Stimulated activated CD8-positive, alpha-beta memory T cell treated with anti-CD3 and anti-CD28 coated beads, Interleukin-2, amount 100 ng/mL, for 48 hours (primary cell): ENCODE results near the gene HTR1E.
"Not testable (repeated sequence)": the region's sequence is repeated elsewhere in the genome, so short reads cannot be mapped to it uniquely, and the experiment has no call there.

Experiments used
- DNase-seq, 2 donors: peaks; one replicate each; pipeline ENCODE4 v3.0.0-alpha.2; 2020; ENCODE audit warnings: low read depth in 2 of 2

Gene HTR1E

DNA sequence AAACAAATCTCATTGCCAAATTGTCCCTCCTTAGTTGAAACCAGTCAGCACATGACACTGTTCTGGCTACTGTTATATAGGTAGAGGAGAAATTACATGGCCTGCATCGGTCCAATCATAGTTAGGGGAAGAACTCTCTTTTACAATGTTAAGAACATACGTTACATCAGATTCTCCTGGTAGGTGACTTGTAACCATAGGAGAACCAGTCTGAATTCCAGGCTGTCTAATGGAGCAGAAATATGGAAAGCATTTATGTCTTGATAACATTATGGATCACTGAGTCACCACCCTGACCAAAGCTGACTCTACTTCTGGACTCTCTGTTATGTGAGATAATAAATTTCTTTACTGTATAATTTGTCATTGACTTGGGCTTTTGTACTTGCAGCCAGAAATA is 40.9 kb downstream of the HTR1E start:
- DNase-seq, result no peak

DNA sequence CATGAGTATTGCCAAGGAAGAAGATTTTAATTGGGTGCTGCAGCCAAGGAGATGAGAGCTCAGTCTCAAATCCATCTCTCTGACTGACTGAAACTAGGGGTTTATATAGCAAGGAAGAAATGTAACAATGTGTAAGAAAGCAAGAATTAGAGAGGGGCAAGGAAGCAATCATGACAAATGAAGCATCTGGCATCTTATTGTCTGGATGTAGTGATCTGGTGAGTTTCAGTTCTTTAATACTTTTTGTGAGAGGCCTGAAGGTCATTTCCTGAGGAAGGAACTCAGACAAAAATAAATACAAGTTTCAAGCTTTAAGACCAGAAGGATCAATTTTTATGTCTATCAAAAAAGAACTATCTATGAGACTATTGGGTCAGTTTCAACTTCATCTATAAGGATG is 64.2 kb downstream of the HTR1E start:
- no peak for DNase-seq

DNA sequence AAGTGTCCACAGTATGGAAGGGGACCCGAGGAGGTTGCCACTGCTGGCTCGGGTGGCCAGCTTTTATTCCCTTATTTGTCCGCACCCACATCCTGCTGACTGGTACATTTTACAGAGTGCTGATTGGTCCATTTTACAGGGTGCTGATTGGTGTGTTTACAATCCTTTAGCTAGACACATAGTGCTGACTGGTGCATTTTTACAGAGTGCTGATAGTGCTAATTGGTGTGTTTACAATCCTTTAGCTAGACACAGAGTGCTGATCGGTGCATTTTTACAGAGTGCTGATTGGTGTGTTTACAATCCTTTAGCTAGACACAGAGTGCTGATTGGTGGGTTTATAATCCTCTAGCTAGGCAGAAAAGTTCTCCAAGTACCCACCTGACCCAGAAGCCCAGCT is 65.1 kb downstream of the HTR1E start:
- DNase-seq, result not testable (repeated sequence)

DNA sequence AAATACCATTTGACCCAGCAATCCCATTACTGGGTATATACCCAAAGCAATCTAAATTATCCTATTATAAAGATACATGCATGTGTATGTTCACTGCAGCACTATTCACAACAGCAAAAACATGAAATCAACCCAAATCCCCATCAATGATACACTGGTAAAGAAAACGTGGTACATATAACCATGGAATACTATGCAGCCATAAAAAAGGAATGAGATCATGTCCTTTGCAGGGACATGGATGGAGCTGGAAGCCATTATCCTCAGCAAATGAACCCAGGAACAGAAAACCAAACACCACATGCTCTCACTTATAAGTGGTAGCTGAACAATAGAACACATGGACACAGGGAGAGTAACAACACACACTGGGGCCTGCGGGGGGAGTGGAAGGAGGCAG is 69.2 kb downstream of the HTR1E start:
- DNase-seq, result not testable (repeated sequence)

DNA sequence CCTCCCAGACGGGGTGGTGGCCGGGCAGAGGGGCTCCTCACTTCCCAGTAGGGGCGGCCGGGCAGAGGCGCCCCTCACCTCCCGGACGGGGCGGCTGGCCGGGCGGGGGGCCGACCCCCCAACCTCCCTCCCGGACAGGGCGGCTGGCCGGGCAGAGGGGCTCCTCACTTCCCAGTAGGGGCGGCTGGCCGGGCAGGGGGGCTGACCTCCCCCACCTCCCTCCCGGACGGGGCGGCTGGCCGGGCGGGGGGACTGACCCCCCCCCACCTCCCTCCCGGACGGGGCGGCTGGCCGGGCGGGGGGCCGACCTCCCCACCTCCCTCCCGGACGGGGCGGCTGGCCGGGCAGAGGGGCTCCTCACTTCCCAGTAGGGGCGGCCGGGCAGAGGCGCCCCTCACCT is 72.3 kb downstream of the HTR1E start:
- DNase-seq, result not testable (repeated sequence)

DNA sequence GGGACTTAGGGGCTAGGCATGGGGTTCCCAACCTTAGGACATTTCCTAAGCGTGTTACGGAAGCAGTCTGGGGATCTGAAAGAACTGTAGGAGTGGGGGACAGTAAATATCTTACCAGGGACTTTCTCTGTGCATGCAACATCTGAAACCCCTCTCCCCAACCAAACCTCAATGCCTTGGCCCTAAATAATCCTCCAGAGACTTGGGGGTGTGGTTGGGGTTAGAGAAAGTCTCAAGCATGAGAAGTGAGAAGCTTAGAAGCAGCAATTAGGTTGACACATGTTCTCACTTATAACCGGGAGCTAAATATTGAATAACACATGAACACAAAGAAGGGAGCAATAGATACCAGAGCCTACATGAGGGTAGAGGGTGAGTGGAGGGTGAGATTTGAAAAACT is 74.7 kb downstream of the HTR1E start:
- DNase-seq, result no peak

DNA sequence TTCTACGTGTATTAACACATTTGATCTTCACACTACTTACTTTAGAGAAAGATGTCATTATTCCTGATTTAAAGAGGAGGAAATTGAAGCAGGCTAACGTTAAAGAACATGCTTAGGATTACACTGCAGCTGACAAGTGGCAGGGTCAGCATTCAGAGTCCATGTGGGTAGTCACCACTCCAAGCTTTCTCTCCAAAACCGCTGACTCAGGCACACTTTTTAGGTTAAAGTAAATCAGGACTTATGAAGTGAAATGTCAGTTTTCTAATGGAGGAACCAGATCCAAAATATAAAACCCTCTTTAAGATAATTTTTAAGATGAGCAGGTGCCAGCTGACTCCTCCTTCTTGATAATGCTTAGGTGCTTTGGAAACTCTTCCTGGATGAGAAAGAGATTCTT is 75.4 kb downstream of the HTR1E start:
- DNase-seq, result no peak

DNA sequence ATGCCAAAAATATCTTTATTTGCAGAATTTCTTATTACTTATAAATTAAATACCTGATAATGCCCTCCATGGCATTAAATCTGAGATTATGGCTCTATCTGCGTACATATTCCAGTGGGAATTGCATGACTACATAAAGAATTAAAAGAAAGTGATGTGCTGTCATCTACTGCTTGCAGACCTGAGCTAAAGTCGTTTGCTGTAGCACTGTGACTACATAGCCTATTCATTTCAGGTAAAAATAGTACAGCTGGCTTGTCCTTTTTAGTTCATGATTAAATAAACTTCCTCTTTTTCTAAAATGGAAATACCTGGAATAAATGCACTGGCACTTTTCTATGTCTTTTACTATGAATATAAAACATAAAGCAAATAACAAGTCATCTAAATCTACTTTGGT is 79.4 kb downstream of the HTR1E start:
- no peak for DNase-seq

DNA sequence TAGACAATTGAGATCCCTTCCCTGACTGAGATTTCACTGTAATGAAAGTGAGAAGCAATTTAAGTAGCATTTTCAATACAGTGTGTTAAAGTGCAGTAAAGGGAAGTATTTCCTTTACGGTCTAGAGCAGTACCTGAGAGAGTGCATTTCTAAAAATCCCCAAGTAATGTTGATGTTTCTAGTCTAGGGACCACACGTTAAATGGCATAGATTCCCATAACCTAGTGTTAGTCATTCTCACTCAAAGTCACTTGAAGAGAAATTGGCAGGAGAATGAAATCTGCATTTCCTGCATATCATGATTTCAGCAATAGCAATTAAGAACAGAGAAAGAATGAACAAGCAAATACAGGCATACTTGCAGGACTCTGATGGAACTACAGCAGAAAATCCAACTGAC is 89.7 kb downstream of the HTR1E start:
- no peak for DNase-seq

DNA sequence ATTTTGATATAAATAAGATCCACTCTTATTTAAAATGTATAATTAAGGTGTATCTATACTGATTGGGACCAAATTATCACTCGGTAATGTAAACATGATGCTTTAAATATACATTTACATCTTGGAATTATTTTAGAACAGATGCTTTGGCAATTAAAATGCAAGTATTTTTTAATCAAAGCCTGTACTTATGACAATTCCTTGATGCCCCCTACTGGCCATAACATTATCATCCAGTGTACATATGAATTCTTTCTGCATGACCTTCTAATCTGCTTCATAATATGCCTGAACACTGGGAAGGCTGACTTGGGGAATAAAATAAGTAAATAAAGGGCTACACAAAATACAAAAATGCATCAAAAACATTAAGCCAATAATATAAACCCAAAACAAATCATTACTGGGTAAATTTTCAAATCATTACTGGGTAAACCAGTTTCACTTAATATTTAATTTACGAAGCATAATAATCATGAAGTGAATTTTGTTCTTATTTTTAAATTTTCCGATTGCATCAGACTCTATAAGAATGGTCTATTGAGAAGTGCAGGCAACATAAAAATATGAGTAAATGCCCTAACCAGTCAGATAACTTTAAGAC is 92.5 kb downstream of the HTR1E start:
- no peak for DNase-seq

DNA sequence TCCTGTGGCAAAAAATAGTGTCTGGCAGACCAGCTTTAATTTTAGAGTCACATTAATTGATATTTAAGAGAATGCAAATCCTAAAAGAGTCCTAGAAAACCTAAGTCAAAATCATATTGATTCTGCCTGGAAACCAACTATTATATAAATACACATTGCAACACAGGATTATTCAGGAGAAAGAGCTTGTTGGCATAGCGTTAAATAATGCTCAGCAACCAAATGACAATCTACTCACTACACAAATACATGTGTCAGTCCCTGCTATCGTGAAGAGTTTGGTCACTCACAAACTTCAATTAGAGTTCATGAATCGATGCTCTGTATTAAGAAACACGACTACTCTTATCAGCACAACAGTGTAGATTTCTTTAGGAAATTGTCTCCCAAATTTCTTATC is 103.4 kb downstream of the HTR1E start:
- no peak for DNase-seq

DNA sequence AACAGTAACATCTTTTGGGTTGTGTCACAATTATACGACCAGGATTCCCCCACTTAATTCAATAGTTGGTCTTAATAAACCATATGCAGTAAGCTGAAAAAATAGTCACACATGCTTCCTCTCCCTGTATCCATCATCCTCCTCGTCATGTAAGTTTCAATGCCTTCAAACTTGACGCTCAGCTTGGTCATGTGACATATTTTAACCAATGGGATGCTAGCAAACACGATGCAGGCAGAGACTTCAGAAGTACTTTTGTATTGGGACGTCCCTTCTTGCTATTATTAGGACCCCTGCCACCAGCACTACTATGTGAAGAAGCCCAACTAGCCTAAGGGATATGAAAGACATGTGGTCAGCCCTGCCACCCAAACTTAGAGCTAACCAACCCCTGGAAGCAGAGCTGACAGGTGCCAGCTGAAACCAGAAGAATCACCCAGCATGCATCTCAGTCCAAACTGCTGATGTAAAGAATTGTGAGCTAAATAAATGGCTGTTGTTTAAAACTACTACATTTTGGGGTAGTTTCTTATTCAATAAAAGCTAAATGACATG is 108.3 kb downstream of the HTR1E start:
- DNase-seq, result no peak

DNA sequence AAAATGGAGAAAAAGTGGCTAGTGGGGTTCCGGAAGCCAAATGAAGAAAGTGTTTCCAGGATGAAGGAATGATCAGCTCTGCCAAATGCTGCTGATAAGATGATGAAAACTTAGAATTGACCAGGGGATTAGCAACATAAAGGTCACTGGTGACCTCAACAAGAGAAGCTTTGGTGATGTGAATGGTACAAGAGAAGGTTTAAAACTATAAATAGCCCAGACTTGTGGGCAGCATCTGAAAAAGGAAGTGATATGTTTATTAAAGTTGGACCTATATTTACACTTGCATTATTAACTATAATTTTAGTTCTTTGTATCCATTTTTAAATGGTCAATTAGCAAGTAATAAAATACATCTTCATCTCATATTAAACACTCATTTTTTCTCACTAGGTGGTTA is 112.5 kb downstream of the HTR1E start:
- DNase-seq, result no peak

DNA sequence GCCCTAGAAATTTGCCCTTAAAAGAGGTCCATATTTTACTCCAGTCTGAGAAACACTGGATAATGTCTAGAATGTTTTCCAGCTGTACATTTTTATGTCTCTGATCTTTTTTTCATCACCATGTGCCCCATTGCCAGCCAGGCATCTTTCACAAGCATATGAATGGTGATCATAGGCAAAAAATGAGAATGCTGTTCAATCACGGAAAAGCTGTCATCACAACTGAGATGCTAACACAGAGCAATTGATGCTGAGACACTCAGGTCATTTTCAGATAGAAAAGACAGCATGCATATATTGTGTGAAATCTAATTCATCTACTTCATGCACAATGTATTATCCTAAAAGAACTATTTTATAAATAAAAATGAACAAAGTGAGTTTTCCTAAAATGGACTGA is 116.0 kb downstream of the HTR1E start:
- no peak for DNase-seq

DNA sequence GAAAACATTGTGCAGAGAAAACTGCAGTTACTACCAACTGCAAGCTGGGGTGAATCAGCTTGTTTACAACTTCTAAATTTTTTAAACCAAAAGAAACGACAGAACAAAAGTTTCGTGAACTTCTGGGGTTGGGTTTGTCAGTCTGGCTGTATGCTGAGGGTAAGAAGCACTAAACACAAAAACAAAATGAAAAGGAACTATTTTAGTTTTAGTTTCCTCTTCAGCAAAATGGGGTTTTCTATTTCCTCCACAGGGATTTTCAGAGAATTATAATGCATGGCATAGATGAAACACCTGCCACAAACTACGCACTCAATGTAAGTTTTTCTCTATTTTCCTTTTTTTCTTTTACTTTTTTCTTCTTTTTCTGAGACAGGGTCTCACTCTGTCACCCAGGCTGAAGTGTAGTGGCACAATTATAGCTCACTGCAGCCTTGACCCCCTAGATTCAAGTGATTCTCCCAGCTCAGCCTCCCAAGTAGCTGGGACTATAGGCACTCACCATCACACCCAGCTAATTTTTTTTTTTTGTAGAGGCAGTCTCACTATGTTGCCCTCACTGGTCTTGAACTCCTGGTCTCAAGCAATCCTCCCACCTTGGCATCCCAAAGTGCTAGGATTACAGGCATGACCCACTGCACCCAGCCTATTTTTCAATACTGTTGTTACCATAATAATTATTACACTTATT is 117.0 kb downstream of the HTR1E start:
- no peak for DNase-seq

DNA sequence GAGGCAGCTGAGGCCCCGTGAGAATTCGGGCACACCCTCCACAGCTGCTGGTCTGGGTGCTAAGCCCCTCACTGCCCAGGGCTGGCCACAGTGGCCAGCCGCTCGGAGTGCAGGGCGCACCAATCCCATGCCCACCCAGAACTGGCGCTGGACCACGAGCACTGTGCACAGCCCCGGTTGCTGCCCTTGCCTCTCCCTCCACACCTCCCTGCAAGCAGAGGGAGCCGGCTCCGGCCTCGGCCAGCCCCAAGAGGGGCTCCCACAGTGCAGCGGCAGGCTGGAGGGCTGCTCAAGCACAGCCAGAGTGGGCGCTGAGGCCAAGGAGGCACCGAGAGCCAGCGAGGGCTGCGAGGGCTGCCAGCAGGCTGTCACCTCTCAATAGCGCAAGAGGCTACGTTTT is 122.6 kb downstream of the HTR1E start:
- DNase-seq, result no peak

DNA sequence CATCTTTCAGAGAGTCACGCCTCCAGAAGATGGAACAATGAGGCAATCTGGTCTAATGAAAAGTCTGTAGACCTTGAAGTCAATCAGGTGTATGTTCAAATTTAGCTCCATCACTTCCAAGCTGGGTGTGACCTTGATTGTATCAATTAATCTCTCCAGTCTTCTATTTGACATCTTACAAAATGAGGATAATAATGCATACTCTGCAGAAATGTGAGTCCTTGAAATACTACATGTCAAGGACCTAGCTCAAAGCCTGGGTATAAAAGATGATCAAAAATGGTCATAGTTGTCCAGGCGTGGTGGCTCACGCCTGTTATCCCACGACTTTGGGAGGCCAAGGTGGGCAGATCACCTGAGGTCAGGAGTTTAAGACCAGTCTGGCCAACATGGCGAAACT is 127.8 kb downstream of the HTR1E start:
- no peak for DNase-seq
